Glomerular visceral epithelial cell (primary cell): ENCODE results near the gene METTL1.
"Not testable (repeated sequence)": the region's sequence is repeated elsewhere in the genome, so short reads cannot be mapped to it uniquely, and the experiment has no call there.

Source experiments
- DNase-seq: peaks from one replicate; pipeline ENCODE4 v3.0.0-alpha.2; 2016; ENCODE audit errors: extremely low spot score

METTL1 gene

DNA sequence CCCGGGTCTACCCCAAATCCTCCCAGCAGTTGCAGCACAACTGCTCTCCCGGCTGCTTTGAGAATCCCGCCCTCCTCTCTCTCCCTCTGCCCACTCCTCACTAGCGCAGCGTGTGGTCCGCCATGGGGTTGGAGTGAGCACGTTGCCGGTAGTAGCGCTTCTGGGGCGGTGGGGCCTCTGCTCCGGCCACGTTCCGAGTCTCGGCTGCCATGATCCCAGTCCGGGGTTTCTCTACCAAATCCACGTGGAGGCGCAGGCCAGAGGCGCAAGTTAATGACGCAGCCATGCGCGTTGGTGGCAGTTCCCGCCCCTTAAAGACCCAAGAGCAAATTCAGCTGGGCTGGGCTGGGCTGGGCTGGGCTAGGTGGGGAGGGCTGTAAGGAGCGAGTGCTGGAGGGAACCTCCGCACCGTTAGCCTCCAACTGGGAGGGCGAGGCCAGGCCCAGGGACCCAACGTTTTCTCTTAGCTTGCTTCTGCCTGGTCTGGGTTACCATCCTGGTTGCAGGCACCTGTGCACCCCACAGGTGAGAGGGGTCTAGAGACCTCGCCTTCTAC lies at the start of gene METTL1:
Gene METTL1 (minus strand): TSS at position 233 of the 556 bp plus-strand sequence. CDS start 22 bp downstream, at position 211.
- DNase-seq, result peak; percentile 94

DNA sequence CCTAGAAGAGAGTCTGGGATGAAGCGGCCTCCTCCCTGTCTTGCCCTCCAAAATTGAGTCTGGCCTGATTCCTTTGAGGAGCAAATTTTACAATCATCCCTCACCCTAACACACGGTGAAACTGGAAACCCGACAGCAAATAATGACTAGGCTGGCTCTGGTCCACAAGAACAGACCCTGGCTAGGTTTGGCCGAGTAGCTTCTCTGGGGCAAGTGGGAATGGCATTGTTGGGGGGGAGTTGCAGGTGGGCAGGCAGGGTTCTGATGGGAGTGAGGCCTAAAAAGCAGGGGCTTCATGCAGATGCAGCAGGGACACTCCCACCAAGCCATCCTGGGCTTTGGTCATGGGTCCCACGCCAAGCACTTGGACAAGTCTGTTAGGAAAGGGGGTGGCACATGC lies 49.1 kb upstream of the METTL1 start:
- not testable (repeated sequence) for DNase-seq

- DNase-seq, result not testable (repeated sequence)
These were observed 48.2 kb upstream of the METTL1 start for GRCh38 chr12:57820119-57820518.

DNA sequence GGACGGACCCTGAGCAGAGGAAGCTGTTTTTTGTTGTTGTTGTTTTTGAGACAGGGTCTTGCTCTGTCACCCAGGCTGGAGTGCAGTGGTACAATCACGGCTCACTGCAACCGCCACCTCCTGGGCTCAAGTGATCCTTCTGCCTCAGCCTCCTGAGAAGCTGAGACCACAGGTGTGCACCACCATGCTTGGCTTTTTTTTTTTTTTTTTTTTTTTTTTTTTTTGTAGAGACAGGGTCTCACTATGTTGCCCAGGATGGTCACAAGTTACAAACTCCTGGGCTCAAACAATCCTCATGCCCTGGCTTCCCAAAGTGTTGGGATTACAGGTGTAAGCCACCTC lies 46.1 kb upstream of the METTL1 start:
- DNase-seq, result not testable (repeated sequence)

GRCh38 chr12:57817261-57817989 lies 45.5 kb upstream of the METTL1 start:
- no peak for DNase-seq

DNA sequence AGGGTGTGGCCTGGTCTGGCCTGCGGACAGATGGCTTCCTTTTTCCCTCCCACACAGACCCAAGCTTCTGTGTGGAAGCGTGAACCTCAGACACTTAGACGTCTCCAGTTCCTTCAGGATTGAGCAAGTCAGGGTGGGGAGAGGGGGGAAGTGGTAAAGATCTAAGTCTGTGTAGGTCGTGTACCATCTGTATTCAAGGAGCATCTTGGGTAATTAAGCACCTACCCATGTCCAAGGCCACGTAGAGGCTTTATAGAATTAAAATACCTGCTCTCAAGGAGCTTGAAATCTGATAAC lies 44.9 kb upstream of the METTL1 start:
- no peak for DNase-seq

DNA sequence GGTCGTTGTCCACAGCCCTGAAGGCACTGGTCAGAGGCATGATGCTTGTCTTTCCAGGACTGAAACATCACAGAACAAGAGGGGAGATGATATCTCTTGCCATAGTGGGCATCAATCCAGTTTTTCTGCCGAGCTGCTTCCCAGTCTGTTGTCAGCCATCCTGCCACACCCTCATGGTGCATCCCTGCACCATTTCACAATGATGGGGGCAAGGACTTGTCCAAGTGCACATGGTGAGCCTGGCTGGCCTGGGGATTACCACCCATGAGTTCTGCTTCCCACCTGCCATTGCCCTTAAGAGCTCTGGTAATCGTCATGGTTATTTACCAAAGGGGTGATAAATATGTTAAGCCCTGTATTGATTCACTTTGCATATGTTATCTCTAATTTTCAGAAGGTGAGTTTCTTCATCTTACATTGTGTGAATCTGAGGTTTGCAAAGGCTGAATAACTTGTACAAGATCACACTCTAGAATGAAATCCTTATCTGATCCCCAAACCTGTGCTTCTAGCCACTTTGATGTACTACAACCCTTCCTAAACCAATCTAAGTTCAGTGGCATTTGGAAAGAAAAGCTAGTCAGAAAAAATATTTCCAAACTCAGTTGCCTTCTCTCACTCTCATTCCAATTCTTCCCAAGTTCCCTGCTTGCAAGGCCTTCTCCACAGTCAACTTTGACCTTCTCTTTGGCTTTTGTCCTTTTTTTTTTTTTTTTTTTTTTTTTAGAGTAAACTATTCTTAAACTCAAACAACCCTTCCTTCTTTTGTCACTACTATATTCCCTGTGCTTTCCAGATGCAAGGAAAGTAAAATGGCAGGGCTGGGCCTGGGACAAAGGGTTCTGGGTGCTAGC lies 44.3 kb upstream of the METTL1 start:
- no peak for DNase-seq

DNA sequence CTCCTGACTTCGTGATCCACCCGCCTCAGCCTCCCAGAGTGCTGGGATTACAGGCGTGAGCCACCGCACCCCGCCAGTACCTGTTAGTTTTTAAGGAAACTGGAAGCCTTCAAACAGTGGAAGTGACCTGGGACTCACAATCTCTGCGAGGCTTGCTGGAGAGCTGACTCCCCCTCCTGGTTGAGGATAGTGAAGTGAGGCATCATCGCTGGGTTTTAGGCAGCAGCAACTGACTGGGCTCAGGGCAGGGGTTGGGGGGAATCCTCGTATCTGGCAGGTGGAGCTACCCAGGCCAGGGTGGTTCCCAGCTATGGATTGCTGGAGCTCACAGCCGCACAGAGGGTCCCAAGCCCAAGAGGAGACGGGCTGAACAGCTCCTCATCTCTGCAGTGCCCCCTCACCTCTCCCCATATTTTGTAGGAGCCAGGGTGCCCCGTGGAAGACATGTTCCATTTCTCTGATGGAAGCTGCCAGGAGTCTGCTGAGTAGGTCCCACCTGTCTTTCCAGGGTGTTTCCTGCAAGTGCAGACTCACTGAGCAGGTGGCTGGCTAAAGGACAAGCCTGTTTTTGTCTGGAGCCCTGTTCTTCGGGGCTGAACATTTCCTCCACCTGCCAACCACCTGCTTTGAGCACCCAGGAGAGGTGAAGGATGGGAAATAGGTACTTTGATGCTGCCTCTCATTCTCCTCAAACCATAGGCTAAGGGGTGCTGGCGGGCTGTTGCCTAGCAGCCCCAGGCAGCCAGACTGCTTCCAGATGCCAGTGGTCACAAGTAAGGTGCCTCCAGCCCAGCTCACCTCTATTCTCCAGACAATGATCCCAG lies 43.5 kb upstream of the METTL1 start:
- DNase-seq, result no peak

DNA sequence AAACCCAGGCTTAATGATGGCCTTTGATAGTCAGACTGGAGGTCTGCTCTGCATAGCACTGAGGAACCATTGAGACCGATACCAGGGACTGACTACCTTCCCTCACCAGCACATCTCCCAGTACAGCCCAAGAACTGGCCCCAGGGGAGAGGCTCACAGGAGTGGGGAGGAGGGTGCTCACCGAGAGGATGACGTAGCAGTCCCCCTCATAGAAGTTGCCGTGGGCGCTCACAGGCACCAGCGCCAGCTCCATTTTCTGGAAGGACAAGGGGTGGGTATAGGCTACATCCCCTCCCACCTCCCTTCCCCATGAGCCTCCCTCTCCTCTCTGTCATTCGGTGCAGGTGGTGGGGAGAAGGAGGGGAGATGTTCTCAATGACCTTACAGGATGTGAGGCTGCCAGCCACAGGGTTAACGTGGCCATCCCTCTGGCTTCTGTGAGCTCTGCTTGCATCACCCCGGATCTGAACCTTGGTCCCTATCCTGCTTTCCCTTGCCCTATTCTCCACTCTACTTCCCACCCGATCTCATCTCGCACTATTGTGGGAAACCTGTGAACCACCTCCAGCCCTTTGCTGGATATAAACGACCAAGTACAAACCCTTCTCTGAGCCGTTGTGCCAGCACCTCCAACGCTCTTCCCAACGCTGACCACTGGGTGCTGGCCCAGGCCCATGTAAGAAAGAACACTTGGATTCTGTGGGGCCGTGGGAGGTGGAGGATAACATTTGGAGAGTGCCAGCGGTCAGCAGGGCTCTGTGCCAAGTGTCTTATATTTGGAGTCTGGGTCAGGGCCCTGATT lies 42.3 kb upstream of the METTL1 start:
- DNase-seq, result no peak

DNA sequence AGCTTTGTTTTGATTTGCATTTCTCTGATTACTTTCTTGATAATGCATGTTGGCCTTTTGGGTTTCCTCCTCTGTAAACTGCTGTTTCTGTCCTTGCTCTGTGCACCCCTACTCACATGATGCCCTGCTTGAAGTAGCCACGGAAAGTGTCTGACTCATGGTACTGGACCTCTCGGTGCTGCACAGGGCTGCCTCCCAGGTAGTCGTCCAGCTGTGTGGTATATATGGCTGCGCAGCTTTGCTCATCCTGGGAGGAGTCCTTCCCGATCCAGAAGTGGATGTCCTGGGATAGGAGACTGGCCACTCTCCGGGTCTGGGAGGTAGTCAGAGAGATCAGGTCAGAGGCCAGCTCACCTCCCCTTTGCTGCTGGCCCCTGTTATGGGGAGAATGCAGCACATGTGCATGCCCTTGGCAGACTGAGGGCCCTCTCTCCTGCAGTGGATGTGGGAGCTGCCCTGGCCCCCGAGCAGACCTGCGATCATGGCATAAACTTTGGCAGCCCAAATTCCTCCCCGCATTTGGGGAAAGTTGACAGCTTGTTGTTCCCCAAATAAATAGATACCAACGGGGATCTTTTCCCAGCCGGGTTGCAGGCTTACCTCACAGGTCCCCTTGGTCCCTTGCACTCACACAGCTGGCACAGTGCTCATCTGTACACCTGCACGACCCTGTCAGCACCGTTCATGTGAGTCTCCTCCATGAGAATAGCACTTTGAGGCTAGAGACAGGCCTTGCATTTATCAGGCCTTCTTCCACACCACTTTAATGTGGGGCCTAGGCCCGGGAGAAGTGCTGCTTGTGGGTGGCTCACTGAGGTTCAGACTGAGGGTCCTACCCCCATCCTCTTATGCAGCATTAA lies 41.4 kb upstream of the METTL1 start:
- peak; percentile 32 for DNase-seq

- no peak for DNase-seq
These were observed 39.3 kb upstream of the METTL1 start for GRCh38 chr12:57811028-57811755.

DNA sequence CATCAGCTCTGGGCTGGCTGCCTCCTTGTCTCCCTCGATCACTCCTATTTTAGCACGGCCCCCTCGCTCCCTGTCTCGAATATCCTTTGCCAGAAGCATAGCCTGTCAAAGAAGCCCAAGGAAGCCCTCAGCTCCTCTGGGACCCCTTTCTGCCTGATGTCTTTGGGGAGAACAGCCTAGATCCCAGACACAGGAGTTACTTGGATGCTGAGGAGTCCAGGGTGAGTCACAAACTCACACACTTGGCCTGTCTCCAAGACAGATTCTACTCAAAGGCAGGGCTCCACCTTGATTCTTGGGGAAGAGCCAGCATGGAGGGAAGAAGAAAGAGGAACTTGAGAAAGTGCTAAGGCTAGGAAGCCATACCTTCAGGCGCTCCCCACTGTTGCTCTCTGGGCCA lies 38.5 kb upstream of the METTL1 start:
- peak; percentile 73 for DNase-seq

DNA sequence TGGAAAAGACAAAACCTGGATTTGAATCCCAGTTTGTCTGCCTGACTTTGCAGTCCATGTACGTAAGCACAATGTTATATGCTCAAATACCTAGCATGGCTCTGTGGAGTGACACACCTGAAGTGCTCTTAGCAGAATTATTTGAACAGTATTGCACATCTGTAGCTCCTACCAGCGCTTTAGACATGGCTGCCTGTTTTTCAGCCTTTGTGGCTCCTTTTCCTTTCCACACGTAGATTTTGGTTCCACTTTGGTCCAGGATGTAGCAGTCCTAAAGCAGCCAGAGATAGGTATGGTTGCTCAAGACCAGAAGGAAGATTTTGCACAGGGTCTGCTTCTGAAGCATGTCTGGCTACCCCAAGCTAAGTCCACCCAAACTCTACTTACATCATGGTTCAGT lies 37.5 kb upstream of the METTL1 start:
- no peak for DNase-seq

DNA sequence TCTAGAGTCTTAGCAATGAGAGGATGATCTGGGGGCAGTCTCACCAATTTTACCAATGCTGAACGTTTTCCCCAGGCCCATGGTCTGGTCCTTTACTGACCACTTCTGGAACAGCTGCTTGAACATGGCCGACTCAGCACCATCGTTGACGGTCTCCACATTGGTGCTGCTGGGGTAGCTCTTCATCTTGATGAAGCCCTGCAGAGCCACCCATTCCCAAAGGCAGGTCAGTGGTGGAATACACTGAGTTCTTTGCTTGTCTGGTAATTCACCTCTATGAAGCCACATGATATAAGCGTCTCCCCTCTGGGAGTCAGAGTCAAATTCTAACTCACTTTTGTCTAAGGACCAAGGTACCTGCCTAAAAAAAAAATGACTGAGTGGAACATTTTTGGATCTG lies 36.4 kb upstream of the METTL1 start:
- no peak for DNase-seq

DNA sequence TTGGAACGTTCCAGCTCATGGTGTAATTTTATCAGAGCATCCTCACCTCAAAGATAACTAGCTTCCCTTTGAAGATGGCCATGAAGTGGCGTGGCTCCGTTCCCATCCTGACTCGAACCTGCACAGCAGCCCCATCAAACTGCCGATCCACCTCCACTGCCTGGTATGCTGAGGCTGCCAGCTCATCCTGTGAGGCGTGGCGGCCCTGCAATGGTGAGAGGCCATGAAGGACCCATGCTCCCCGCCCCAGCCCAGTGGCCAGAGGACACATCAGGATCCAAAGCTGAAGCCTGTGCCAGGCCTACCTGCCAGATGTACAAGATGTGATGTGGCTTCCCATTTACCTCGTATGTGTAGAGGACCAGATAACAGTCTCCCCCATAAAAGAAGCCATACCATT lies 35.4 kb upstream of the METTL1 start:
- no peak for DNase-seq

GRCh38 chr12:57806677-57807076 lies 34.8 kb upstream of the METTL1 start:
- no peak for DNase-seq

DNA sequence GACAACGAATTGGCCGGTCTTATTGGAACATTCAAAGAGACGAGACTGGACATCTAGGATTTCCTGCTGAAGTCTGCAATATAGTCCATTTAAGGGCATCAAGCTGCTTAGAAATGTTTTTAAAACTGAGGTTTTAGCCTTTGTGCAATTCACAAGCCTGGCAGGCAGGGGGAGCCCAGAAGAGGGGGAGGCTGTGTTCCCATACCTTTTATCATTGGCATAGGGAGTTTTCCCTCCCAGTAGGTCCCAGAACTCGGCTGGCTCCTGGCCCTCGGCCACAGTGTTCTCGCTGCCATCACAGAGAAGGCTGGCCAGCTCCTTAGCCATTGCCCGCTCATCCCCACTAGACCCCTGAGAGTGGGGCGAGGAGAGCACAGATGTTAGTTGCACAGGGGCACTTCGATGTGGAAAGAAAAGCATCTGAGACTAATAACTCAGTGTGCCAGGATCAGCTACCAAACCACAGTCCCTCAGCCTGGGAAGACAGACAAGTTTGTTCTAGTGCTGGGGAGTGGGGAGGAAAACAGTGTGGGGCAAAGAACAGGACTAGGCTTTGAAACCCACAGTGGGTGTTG lies 31.5 kb upstream of the METTL1 start:
- DNase-seq, result peak; percentile 41

GRCh38 chr12:57802607-57803006 lies 30.7 kb upstream of the METTL1 start:
- no peak for DNase-seq

- no peak for DNase-seq
These were observed 29.1 kb upstream of the METTL1 start for GRCh38 chr12:57800965-57801364.
